Natural killer cell (primary cell): Measurements from ENCODE around the gene CISTR. TPM values are rescaled to one million over a fixed set of nuclear protein-coding genes. Genes with fewer than 3 reads are reported as not detected.

Source experiments
- ATAC-seq, 3 donors: fragments of 150-1000 bp in 2 of 3; fragments of 200-7000 bp in 1 of 3; cut with Tn5 transposase; 1 replicate in 1 of 3; 2 replicates in 2 of 3; pipeline ENCODE4 v1.10.0; 2021; ENCODE audit warnings: mild to moderate bottlenecking in 2 of 3, moderate library complexity in 2 of 3
- DNase-seq, 2 donors: peaks; one replicate each; pipeline versions ENCODE4 v3.0.0 to v3.0.0-alpha.2; 2013 to 2021; ENCODE audit warnings: mixed read lengths in 1 of 2
- H3K27ac ChIP-seq: one replicate; pipeline ENCODE4 v1.5.1; 2013; ENCODE audit warnings: mild to moderate bottlenecking, low read length
- H3K27me3 ChIP-seq: one replicate; pipeline ENCODE4 v1.6.1; 2013; ENCODE audit warnings: low read length; ENCODE audit not compliant: control insufficient read depth, insufficient read depth
- H3K36me3 ChIP-seq: one replicate; pipeline ENCODE4 v1.6.1; 2013; ENCODE audit warnings: low read length; ENCODE audit not compliant: control insufficient read depth, insufficient read depth
- H3K4me1 ChIP-seq: one replicate; pipeline ENCODE4 v1.6.1; 2013; ENCODE audit warnings: low read length; ENCODE audit not compliant: control insufficient read depth, insufficient read depth
- H3K4me3 ChIP-seq: one replicate; pipeline ENCODE4 v1.5.1; 2013; ENCODE audit warnings: low read length
- H3K9me3 ChIP-seq: one replicate; pipeline ENCODE4 v1.6.1; 2013; ENCODE audit warnings: low read length; ENCODE audit not compliant: control insufficient read depth, insufficient read depth
- H3K27ac Mint-ChIP-seq, 2 donors: one replicate each; pipeline ENCODE4 v1.8.0; 2022; ENCODE audit warnings: mild to moderate bottlenecking in 2 of 2, mixed read lengths in 2 of 2, moderate library complexity in 1 of 2
- H3K27me3 Mint-ChIP-seq, 2 donors: one replicate each; pipeline ENCODE4 v1.8.0; 2022; ENCODE audit warnings: low read depth in 2 of 2, mixed read lengths in 2 of 2
- H3K36me3 Mint-ChIP-seq: one replicate; pipeline ENCODE4 v1.8.0; 2022; ENCODE audit warnings: mixed read lengths
- H3K4me1 Mint-ChIP-seq, 2 donors: one replicate each; pipeline ENCODE4 v1.8.0; 2022; ENCODE audit warnings: mixed read lengths in 2 of 2
- H3K4me3 Mint-ChIP-seq: one replicate; pipeline ENCODE4 v1.8.0; 2022; ENCODE audit warnings: mild to moderate bottlenecking, moderate library complexity, mixed read lengths
- H3K9me3 Mint-ChIP-seq, 2 donors: one replicate each; pipeline ENCODE4 v1.8.0; 2022; ENCODE audit warnings: mixed read lengths in 2 of 2
- WGBS: methylation state at CpG from one replicate; pipeline ENCODE4 v1.1.7; 2013; ENCODE audit warnings: missing lambda C conversion rate; ENCODE audit not compliant: insufficient coverage; 5-methylcytosine and 5-hydroxymethylcytosine counted together
- intact Hi-C: fragments of 100-400 bp; cut with micrococcal nuclease; formaldehyde crosslinking; loops from one replicate; pipeline ENCODE4 v1.14.2; 2022
- total RNA-seq, 4 donors: library from RNA; stranded (reverse); fragments of 120-200 nt in 1 of 4; gene quantifications; one replicate each; pipeline versions ENCODE4 v1.2.3 to v1.2.4, GENCODE V29; 2013 to 2022
- TF ChIP-seq, protein P1 (sequence below): fragments of 200-600 bp; IDR thresholded peaks from one replicate; pipeline ENCODE4 v1.8.0; 2022; ENCODE audit warnings: antibody characterized with exemption

CISTR gene
- total RNA-seq, 3 donors from 2014 or later (not counting 1 experiment from before 2014, with no cell fraction given), result not detected

DNA sequence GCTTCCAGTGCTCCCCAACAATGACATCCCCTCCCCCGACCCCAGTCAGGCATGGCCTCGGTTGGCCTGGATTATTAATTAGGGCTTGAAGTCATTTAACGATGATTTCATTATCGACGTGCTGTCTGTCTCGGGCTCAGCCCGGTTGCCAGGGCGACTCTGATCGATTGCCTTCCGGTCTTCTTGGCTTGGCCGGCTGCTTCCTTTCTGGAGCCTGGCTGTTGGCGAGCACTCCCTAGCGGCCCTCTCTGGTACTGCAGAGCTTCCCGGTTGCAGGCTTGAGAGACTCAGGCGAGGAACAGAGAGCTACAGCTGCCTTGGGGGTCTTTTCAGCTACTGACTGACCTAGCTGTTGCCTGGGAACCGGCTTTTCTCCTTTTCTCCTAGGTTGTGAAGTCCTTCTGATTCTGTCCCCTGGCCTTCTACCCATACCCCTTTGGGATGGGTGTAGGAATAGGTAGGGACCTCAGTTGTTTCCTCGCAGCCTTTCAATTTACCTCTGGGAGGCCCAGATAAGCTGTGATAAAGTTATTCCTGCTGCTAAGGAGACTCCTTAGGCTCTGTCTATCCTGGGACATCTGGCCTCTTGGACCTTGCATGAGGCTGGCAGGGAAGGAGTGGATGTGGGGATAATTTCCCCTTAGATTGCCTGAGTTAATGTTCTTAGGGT lies 5.5 kb upstream of the CISTR start:
- 14% methylated on average over 17 of the region's 17 CpGs for WGBS
- intact Hi-C loops, result loop anchor here (1.0 to 2.0 kb wide), 2 partner anchors 11 to 54 kb away; no protein-coding TSS in a partner anchor

DNA sequence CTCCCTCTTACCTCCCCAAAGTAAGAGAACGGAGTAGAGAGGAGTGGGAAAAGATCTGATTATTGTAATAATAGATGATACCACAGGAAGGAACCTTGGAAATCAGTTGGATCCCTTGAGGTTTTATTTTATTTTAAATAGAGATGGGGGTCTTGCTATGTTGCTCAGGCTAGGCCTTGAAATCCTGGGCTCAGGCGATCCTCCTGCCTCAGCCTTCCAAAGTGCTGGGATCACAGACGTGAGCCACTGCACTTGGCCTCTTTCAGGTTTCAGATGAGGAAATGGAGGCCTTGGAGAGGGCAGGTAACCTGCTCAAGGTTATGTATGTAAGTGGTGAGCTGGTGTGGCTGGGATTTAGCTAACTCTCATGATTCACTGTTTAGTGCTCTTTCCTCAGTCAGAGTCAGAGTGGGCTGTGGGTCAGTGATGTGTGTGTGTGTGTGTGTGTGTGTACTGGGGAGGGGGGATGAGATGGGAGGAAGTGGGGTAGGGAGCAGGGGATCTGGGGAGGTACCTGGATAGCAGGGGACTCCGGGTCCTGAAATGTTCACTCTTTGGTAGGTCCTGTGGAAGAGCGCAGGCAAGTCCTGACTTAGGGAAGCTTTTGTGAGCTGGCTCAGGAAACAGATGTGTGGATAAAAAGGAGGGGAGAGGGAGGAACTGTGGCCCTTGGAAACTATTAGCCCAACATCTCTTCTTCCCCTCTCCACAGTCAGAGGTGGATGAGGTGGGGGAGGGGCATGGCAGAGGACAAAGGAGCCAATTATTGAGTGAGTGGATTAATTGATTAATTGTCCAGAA lies 4.7 kb upstream of the CISTR start:
- no peaks in the 10 kb centered on the region for H3K36me3 ChIP-seq
- H3K27me3 ChIP-seq, result no peaks in the 10 kb centered on the region
- peaks cover 27% of the 10 kb centered on the region for H3K4me1 ChIP-seq
- H3K27me3 Mint-ChIP-seq, result peaks cover 29 to 30% of the 10 kb centered on the region in 2 donors
- H3K27ac ChIP-seq, result no peak overlapping the region
- DNase-seq (peak in 1 of 2 donors; percentile 14), ATAC-seq (no peak)
- H3K9me3 ChIP-seq, result no peaks in the 10 kb centered on the region
- peaks cover 16% of the 10 kb centered on the region in 2 donors for H3K4me1 Mint-ChIP-seq
- no peaks in the 10 kb centered on the region for H3K36me3 Mint-ChIP-seq
- TF ChIP-seq, protein P1, sequence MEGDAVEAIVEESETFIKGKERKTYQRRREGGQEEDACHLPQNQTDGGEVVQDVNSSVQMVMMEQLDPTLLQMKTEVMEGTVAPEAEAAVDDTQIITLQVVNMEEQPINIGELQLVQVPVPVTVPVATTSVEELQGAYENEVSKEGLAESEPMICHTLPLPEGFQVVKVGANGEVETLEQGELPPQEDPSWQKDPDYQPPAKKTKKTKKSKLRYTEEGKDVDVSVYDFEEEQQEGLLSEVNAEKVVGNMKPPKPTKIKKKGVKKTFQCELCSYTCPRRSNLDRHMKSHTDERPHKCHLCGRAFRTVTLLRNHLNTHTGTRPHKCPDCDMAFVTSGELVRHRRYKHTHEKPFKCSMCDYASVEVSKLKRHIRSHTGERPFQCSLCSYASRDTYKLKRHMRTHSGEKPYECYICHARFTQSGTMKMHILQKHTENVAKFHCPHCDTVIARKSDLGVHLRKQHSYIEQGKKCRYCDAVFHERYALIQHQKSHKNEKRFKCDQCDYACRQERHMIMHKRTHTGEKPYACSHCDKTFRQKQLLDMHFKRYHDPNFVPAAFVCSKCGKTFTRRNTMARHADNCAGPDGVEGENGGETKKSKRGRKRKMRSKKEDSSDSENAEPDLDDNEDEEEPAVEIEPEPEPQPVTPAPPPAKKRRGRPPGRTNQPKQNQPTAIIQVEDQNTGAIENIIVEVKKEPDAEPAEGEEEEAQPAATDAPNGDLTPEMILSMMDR, result no peak
- no peak overlapping the region for H3K4me3 ChIP-seq
- H3K9me3 Mint-ChIP-seq, result no peaks in the 10 kb centered on the region
- 88% methylated on average over 5 of the region's 5 CpGs for WGBS
- peak overlapping the region in 1 of 2 donors; percentile 71 for H3K27ac Mint-ChIP-seq
- peak overlapping the region; percentile 17 for H3K4me3 Mint-ChIP-seq
- intact Hi-C loops, result loop anchor here (1.0 to 2.0 kb wide), 2 partner anchors 10 to 54 kb away; no protein-coding TSS in a partner anchor

More for the DNA sequence above, 5.5 kb upstream of the CISTR start:
- DNase-seq (peak; percentile 84 to 88), ATAC-seq (peak; percentile 86 to 100 (median 96))
- Histone ChIP-seq H3K27me3 (no peaks in the 10 kb centered on the region), H3K4me1 (peaks cover 20% of the 10 kb centered on the region), H3K36me3 (no peaks in the 10 kb centered on the region), H3K4me3 (no peak overlapping the region), H3K27ac (no peak overlapping the region), H3K9me3 (no peaks in the 10 kb centered on the region)
- peak overlapping the region; percentile 65 for H3K4me3 Mint-ChIP-seq
- no peaks in the 10 kb centered on the region for H3K36me3 Mint-ChIP-seq
- TF ChIP-seq, protein P1, result peak; percentile 98
- H3K27me3 Mint-ChIP-seq, result peaks cover 33 to 36% of the 10 kb centered on the region in 2 donors
- H3K27ac Mint-ChIP-seq, result peak overlapping the region in 1 of 2 donors; percentile 71
- peaks cover 16% of the 10 kb centered on the region in 2 donors for H3K4me1 Mint-ChIP-seq
- no peaks in the 10 kb centered on the region for H3K9me3 Mint-ChIP-seq

DNA sequence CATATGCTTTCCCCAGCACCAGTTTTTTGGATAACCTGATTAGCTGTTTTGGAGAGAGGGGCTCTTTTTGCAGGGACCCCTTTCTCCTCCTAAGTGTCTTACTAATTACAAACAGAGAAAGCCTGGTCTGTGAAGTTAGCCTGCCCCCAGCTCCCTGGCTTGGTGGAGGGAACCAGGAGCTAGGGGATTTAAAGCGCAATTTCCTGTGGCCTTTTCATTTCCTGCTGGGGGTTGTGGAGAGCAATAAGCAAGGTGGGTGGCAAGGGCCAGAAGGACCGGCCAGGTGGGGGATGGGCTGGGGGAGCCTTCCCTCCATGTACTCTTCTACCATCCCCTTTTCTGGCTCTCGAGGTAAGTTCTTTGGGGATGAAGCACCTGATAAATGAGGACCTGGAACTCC lies 4.1 kb upstream of the CISTR start:
- Histone ChIP-seq H3K27me3 (no peaks in the 10 kb centered on the region), H3K4me3 (no peak overlapping the region), H3K9me3 (no peaks in the 10 kb centered on the region), H3K36me3 (no peaks in the 10 kb centered on the region), H3K27ac (no peak overlapping the region), H3K4me1 (peaks cover 32% of the 10 kb centered on the region)
- intact Hi-C loops, result loop anchor here (2.0 kb wide), 1 partner anchor 53 kb away; no protein-coding TSS in a partner anchor
- Mint-ChIP-seq H3K27me3 (peaks cover 23 to 25% of the 10 kb centered on the region in 2 donors), H3K36me3 (no peaks in the 10 kb centered on the region), H3K4me1 (peaks cover 16% of the 10 kb centered on the region in 2 donors), H3K27ac (no peak overlapping the region), H3K9me3 (no peaks in the 10 kb centered on the region), H3K4me3 (no peak overlapping the region)
- ATAC-seq, result no peak
- 20% methylated on average over 2 of the region's 3 CpGs for WGBS
- no peak for DNase-seq
- TF ChIP-seq, protein P1, result no peak
